ENCODE results near the gene GRIK4.
"Not testable (repeated sequence)": the region's sequence is repeated elsewhere in the genome, so short reads cannot be mapped to it uniquely, and the experiment has no call there.

The GRIK4 gene

DNA sequence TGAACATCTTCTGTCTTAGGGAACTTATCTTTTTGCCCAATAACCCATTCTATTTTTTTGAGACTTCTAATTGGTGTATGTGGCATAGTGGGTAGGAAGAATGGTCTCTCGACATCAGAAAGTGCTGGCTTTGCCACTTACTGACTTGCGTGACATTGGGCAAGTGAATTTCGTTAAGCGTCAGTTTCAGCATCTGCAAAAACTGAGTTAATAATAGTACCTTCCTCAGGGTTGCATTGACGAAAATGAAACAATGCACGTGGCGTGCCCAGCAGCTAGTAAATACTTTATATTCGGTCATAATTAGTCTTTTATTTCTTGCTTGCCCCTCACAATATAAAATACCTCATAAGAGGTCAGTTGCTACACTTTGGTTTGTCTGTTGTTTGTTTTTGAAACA lies 12.5 kb upstream of the GRIK4 start:
- in situ Hi-C loops (cut with HindIII; ENCODE audit: low sequenced_read_pairs): no loop called here
- TF ChIP-seq, protein P1, sequence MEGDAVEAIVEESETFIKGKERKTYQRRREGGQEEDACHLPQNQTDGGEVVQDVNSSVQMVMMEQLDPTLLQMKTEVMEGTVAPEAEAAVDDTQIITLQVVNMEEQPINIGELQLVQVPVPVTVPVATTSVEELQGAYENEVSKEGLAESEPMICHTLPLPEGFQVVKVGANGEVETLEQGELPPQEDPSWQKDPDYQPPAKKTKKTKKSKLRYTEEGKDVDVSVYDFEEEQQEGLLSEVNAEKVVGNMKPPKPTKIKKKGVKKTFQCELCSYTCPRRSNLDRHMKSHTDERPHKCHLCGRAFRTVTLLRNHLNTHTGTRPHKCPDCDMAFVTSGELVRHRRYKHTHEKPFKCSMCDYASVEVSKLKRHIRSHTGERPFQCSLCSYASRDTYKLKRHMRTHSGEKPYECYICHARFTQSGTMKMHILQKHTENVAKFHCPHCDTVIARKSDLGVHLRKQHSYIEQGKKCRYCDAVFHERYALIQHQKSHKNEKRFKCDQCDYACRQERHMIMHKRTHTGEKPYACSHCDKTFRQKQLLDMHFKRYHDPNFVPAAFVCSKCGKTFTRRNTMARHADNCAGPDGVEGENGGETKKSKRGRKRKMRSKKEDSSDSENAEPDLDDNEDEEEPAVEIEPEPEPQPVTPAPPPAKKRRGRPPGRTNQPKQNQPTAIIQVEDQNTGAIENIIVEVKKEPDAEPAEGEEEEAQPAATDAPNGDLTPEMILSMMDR (IDR thresholded peaks at IDR 0.05; ENCODE audit: low read depth, low read length, missing control alignments): no peak
- DNase-seq (ENCODE audit: low read depth): no peak
- no peak overlapping the region for H3K4me3 ChIP-seq (ENCODE audit: low read depth, low read length)

DNA sequence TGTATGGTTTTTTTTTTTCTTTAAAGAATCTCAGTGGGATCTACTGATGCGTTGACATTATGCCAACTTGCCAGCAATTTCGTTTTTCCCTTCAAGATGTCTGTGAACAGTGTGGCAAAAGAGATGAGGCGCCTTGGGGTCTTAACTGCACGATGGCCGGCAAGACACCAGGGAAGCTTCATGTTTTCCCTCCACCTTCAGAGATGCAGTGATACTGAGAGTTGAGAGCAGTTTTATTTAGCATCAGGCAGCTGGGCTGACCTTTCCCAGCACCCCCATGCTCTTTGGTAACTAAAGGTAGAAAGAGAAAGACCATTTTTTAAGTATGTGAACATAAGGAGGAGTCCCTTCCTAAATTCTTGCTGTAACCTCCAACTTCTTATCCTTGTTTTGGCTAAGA lies 11.7 kb upstream of the GRIK4 start:
- in situ Hi-C loops (cut with HindIII; ENCODE audit: low sequenced_read_pairs): loop anchor here (25.0 kb wide), 1 partner anchor 187 kb away; no protein-coding TSS in a partner anchor

DNA sequence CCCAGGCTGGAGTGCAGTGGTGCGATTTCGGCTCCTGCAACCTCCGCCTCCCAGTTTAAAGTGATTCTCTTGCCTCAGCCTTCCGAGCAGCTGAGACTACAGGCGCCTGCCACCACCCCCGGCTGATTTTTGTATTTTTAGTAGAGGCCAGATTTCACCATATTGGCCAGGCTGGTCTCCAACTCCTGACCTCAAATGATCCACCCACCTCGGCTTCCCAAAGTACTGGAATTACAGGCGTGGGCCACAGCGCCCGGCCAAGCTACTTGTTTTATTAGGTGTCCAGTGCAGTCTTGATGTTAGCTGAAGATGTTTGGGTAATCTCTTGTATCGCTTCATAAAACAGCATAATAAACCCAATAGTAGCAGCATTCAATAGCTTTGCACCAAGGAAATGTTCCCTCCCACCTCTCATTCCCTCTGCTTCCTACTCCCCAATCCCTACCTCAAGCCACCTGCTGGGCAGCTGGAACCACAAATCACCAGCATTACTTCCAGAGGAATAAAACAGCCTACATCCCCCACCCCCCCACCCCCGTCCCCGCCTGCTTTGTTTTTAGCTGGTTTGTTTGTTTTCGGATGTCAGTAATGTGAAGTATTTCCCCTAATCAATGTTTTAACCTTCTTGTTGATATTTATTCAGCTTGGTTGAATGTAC lies 11.0 kb upstream of the GRIK4 start:
- DNase-seq (ENCODE audit: low read depth): no peak
- H3K4me3 ChIP-seq (ENCODE audit: low read depth, low read length): no peak overlapping the region
- in situ Hi-C loops (cut with HindIII; ENCODE audit: low sequenced_read_pairs): loop anchor here (25.0 kb wide), 1 partner anchor 187 kb away; no protein-coding TSS in a partner anchor
- TF ChIP-seq, protein P1 (IDR thresholded peaks at IDR 0.05; ENCODE audit: low read depth, low read length, missing control alignments): no peak

More for the DNA sequence above, 11.7 kb upstream of the GRIK4 start:
- TF ChIP-seq, protein P1 (IDR thresholded peaks at IDR 0.05; ENCODE audit: low read depth, low read length, missing control alignments): no peak
- no peak for DNase-seq (ENCODE audit: low read depth)
- no peak overlapping the region for H3K4me3 ChIP-seq (ENCODE audit: low read depth, low read length)

DNA sequence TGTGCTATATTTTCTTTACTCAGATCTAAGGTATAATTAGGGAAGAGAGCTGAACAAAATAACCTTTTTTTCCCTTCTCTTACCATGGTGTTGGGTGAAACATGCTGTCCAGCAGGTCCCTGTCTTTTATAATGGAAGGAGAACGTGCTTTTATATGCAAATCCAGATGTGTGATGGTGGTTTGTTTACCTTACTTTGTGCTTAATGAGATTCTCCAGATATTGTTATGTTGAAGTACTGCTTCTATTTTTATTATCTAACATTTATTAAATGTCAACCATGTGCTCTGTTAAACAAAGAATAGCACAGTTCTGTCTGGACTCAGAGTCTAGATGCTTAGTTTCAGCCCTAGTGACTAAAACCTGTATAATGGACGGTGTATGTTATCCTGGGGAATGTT lies 10.1 kb upstream of the GRIK4 start:
- DNase-seq (ENCODE audit: low read depth): no peak
- in situ Hi-C loops (cut with HindIII; ENCODE audit: low sequenced_read_pairs): loop anchor here (25.0 kb wide), 1 partner anchor 186 kb away; no protein-coding TSS in a partner anchor
- TF ChIP-seq, protein P1 (IDR thresholded peaks at IDR 0.05; ENCODE audit: low read depth, low read length, missing control alignments): no peak
- H3K4me3 ChIP-seq (ENCODE audit: low read depth, low read length): no peak overlapping the region

DNA sequence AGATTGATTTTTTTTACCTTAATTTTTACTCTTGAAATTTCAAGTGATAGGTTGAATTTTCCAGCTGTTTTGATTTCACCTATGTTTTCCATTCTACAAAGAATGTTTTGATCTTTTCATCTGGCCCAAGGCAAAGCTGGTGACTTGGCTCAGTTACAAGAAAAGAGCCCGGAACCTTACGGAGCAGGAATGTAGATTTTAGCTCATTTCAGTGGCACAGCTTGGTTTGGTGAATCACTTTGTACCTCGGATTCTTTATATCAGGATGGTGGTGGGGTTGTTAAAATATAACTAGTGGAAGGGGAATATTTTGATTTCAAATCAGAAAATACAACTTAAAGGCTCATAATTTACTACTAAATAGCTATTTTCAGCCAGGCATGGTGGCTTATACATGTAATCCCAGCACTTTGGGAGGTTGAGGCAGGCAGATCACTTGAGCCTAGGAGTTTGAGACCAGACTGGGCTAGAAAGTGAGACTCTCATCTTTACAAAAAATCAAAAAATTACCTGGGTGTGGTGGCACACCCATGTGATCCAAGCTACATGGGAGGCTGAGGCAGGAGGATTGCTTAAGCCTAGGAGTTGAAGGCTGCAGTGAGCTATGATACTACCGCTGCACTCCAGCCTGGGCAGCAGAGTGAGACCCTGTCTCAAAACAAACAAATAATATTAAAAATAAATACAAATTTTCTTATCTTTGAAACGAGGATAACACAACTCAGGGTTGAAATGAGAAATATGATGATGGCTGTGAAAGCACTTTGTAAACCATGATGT lies 9.4 kb upstream of the GRIK4 start:
- TF ChIP-seq, protein P1 (IDR thresholded peaks at IDR 0.05; ENCODE audit: low read depth, low read length, missing control alignments): no peak
- no peak overlapping the region for H3K4me3 ChIP-seq (ENCODE audit: low read depth, low read length)
- in situ Hi-C loops (cut with HindIII; ENCODE audit: low sequenced_read_pairs): loop anchor here (25.0 kb wide), 1 partner anchor 185 kb away; no protein-coding TSS in a partner anchor
- no peak for DNase-seq (ENCODE audit: low read depth)

GRCh38 chr11:120503529-120503928 lies 8.0 kb upstream of the GRIK4 start:
- DNase-seq (ENCODE audit: low read depth); H3K4me3 ChIP-seq (ENCODE audit: low read depth, low read length): not testable (repeated sequence)
- in situ Hi-C loops (cut with HindIII; ENCODE audit: low sequenced_read_pairs): loop anchor here (25.0 kb wide), 1 partner anchor 184 kb away; no protein-coding TSS in a partner anchor

All from astrocyte of the cerebellum (primary cell).